Neural cell (in vitro differentiated cells): Measurements from ENCODE around the gene ARHGAP4. TPM values are rescaled to one million over a fixed set of nuclear protein-coding genes. Genes with fewer than 3 reads are reported as not detected.

Experiments used
- H2AFZ ChIP-seq: fragments of 200-600, 300-800 bp; sonication (generic), shearing (Covaris generic); 2 replicates; pipeline ENCODE4 v1.6.0; 2014; ENCODE audit warnings: low read depth, mild to moderate bottlenecking, antibody characterized with exemption, low read length, moderate library complexity
- H3F3A ChIP-seq: fragments of 200-600 bp; shearing (Covaris generic); 2 replicates; pipeline ENCODE4 v1.6.1; 2016; ENCODE audit warnings: mild to moderate bottlenecking, moderate library complexity, mixed read lengths, antibody characterized with exemption, low read length; ENCODE audit not compliant: insufficient read depth, poor library complexity, severe bottlenecking
- H3K27ac ChIP-seq: fragments of 200-600, 300-800 bp; sonication (generic), shearing (Covaris generic); 2 replicates; pipeline ENCODE4 v1.5.1; 2014; ENCODE audit warnings: mild to moderate bottlenecking, low read length, moderate library complexity
- H3K27me3 ChIP-seq: fragments of 300-800, 200-600 bp; sonication (generic), shearing (Covaris generic); 2 replicates; pipeline ENCODE4 v1.6.0; 2014; ENCODE audit warnings: mild to moderate bottlenecking, low read depth, low read length, moderate library complexity; ENCODE audit not compliant: insufficient read depth
- H3K36me3 ChIP-seq: fragments of 300-800, 200-600 bp; sonication (generic), shearing (Covaris generic); 2 replicates; pipeline ENCODE4 v1.5.1; 2014; ENCODE audit warnings: mild to moderate bottlenecking, antibody characterized with exemption, low read length, moderate library complexity; ENCODE audit not compliant: insufficient read depth
- H3K4me2 ChIP-seq: fragments of 300-800, 200-600 bp; sonication (generic), shearing (Covaris generic); 2 replicates; pipeline ENCODE4 v1.6.0; 2014; ENCODE audit warnings: mild to moderate bottlenecking, low read length
- H3K4me3 ChIP-seq: fragments of 300-800, 200-600 bp; sonication (generic), shearing (Covaris generic); 2 replicates; pipeline ENCODE4 v1.5.1; 2014; ENCODE audit warnings: mild to moderate bottlenecking, low read length, moderate library complexity
- H3K79me2 ChIP-seq: fragments of 200-600 bp; shearing (Covaris generic); replicated peaks from 2 replicates; pipeline ENCODE4 v1.6.0; 2014; ENCODE audit warnings: mild to moderate bottlenecking, low read length, moderate library complexity; ENCODE audit not compliant: insufficient read depth
- H3K9ac ChIP-seq: fragments of 300-800, 200-600 bp; sonication (generic), shearing (Covaris generic); 2 replicates; pipeline ENCODE4 v1.6.1; 2016; ENCODE audit warnings: mild to moderate bottlenecking, low read length, mixed read lengths
- H3K9me2 ChIP-seq: fragments of 200-600 bp; shearing (Covaris generic); 2 replicates; pipeline ENCODE4 v1.6.1; 2016; ENCODE audit warnings: mild to moderate bottlenecking, low read length, mixed read lengths; ENCODE audit not compliant: insufficient read depth
- H3K9me3 ChIP-seq: fragments of 200-600, 300-800 bp; sonication (generic), shearing (Covaris generic); 2 replicates; pipeline ENCODE4 v1.6.1; 2016; ENCODE audit warnings: mild to moderate bottlenecking, mixed run types, low read length, moderate library complexity, mixed read lengths
- H4K20me1 ChIP-seq: fragments of 200-600 bp; shearing (Covaris generic); 2 replicates; pipeline ENCODE4 v1.6.1; 2016; ENCODE audit warnings: mild to moderate bottlenecking, mixed run types; ENCODE audit not compliant: insufficient read depth
- CTCF ChIP-seq: fragments of 450-650 bp; IDR thresholded peaks from 2 replicates; pipeline ENCODE4 v1.5.1; 2014; ENCODE audit warnings: antibody characterized with exemption, mild to moderate bottlenecking, moderate library complexity; ENCODE audit not compliant: poor library complexity, severe bottlenecking
- EP300 ChIP-seq: fragments of 450-650 bp; conservative IDR thresholded peaks from 2 replicates; pipeline ENCODE4 v1.6.1; 2014; ENCODE audit warnings: antibody characterized with exemption, mild to moderate bottlenecking, moderate library complexity; ENCODE audit not compliant: poor library complexity, severe bottlenecking
- EZH2 ChIP-seq: fragments of 200-600, 300-800 bp; shearing (Covaris generic), sonication (generic); IDR thresholded peaks from 2 replicates; pipeline ENCODE4 v1.6.1; 2014; ENCODE audit warnings: antibody characterized with exemption, low read length, borderline replicate concordance, mild to moderate bottlenecking; ENCODE audit not compliant: insufficient read depth, poor library complexity, severe bottlenecking
- MXI1 ChIP-seq: fragments of 450-650 bp; conservative IDR thresholded peaks from 2 replicates; pipeline ENCODE4 v1.6.1; 2014; ENCODE audit warnings: antibody characterized with exemption, mild to moderate bottlenecking; ENCODE audit not compliant: poor library complexity, severe bottlenecking
- POLR2AphosphoS5 ChIP-seq: IDR thresholded peaks from 2 replicates; pipeline ENCODE4 v1.6.1; 2012
- RAD21 ChIP-seq: fragments of 450-650 bp; conservative IDR thresholded peaks from 2 replicates; pipeline ENCODE4 v1.6.1; 2014; ENCODE audit warnings: antibody characterized with exemption, mild to moderate bottlenecking, moderate library complexity
- SMC3 ChIP-seq: fragments of 450-650 bp; conservative IDR thresholded peaks from 2 replicates; pipeline ENCODE4 v1.6.1; 2014; ENCODE audit warnings: antibody characterized with exemption, mild to moderate bottlenecking, moderate library complexity; ENCODE audit not compliant: poor library complexity
- TAF1 ChIP-seq: IDR thresholded peaks from 2 replicates; pipeline ENCODE4 v1.6.1; 2012; ENCODE audit warnings: low read depth
- polyA plus RNA-seq: library from polyadenylated mRNA; depleted of rRNA; stranded (reverse); fragments of >200 nt; gene quantifications from 2 replicates; pipeline ENCODE4 v1.2.3, GENCODE V29; 2014
- TF ChIP-seq, protein P1 (sequence below): IDR thresholded peaks from 2 replicates; pipeline ENCODE4 v1.6.1; 2012; ENCODE audit warnings: borderline replicate concordance

The ARHGAP4 gene
- polyA plus RNA-seq, 1 donor from 2014 or later = 11.2 TPM

DNA sequence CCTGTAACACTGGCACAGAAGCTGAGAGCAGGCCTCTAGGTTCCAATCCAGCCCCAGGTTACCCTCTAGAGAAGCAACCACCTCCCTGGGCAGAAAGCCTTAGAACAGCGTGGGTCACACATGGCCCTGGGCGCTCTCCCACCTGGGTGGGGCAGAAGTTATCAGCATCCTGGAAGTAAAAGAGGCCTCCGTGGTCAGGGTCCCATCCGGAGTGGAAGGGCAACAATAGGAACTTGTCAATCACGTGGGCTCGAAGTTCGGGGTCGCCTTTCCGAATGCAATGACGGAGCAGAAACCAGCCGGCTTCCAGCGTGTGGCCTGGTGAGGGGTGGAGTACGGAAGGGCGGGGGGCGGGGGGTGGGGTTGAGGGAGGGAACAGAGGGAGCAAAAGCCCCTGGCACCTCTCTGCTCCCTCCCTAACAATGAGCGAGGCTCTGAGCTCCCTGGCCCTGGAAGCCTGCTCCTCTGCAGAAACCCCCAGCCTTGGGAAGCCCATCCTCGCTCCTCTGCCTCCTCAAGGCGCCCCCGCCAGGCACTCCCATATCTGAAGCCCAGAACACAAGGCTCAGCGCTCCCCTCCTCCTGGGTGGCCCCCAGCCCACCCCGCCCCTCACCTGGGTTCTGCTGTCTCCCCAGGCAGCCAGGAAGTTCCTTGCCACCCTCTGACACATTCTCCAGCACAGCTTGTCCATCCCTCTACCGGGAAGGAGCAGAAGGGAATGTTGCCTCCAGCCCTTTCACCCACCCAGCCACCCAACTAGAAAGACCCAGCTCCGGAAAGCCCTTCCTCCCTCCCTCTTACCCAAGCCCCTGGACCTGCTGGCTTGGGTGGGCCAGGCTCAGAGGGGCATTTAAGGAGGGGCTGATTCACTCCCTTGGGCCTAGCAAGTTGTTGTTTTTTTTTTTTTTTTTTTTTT, 15.5 kb upstream of the ARHGAP4 start:
- Histone ChIP-seq H3K36me3 (no peaks in the 10 kb centered on the region), H3K4me3 (no peak overlapping the region), H3K27me3 (no peaks in the 10 kb centered on the region), H2AFZ (no peak overlapping the region), H3K4me2 (no peak overlapping the region), H3K27ac (no peak overlapping the region), H3K9ac (no peak overlapping the region), H3K9me2 (no peaks in the 10 kb centered on the region), H4K20me1 (no peaks in the 10 kb centered on the region), H3K9me3 (no peaks in the 10 kb centered on the region), H3K79me2 (no peaks in the 10 kb centered on the region), H3F3A (no peaks in the 10 kb centered on the region)
- TF ChIP-seq MXI1 (no peak), SMC3 (no peak), CTCF (no peak), EZH2 (no peak), EP300 (no peak), POLR2AphosphoS5 (no peak), TAF1 (no peak), RAD21 (no peak)
- TF ChIP-seq, protein P1, sequence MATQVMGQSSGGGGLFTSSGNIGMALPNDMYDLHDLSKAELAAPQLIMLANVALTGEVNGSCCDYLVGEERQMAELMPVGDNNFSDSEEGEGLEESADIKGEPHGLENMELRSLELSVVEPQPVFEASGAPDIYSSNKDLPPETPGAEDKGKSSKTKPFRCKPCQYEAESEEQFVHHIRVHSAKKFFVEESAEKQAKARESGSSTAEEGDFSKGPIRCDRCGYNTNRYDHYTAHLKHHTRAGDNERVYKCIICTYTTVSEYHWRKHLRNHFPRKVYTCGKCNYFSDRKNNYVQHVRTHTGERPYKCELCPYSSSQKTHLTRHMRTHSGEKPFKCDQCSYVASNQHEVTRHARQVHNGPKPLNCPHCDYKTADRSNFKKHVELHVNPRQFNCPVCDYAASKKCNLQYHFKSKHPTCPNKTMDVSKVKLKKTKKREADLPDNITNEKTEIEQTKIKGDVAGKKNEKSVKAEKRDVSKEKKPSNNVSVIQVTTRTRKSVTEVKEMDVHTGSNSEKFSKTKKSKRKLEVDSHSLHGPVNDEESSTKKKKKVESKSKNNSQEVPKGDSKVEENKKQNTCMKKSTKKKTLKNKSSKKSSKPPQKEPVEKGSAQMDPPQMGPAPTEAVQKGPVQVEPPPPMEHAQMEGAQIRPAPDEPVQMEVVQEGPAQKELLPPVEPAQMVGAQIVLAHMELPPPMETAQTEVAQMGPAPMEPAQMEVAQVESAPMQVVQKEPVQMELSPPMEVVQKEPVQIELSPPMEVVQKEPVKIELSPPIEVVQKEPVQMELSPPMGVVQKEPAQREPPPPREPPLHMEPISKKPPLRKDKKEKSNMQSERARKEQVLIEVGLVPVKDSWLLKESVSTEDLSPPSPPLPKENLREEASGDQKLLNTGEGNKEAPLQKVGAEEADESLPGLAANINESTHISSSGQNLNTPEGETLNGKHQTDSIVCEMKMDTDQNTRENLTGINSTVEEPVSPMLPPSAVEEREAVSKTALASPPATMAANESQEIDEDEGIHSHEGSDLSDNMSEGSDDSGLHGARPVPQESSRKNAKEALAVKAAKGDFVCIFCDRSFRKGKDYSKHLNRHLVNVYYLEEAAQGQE = no peak

- H3K79me2 ChIP-seq = no peaks in the 10 kb centered on the region
- H3K4me2 ChIP-seq = no peak overlapping the region
- H3K4me3 ChIP-seq = no peak overlapping the region
- H3F3A ChIP-seq = no peaks in the 10 kb centered on the region
- H2AFZ ChIP-seq = no peak overlapping the region
- no peaks in the 10 kb centered on the region for H4K20me1 ChIP-seq
- H3K36me3 ChIP-seq = no peaks in the 10 kb centered on the region
- no peak overlapping the region for H3K9ac ChIP-seq
- no peaks in the 10 kb centered on the region for H3K9me3 ChIP-seq
- H3K9me2 ChIP-seq = no peaks in the 10 kb centered on the region
- H3K27ac ChIP-seq = no peak overlapping the region
- no peaks in the 10 kb centered on the region for H3K27me3 ChIP-seq
- TF ChIP-seq POLR2AphosphoS5 = no peak
- TF ChIP-seq, protein P1 = no peak
- TF ChIP-seq RAD21 = no peak
- no peak for TF ChIP-seq SMC3
- no peak for TF ChIP-seq MXI1
- no peak for TF ChIP-seq EP300
- no peak for TF ChIP-seq EZH2
- no peak for TF ChIP-seq CTCF
- no peak for TF ChIP-seq TAF1
These were observed 13.5 kb upstream of the ARHGAP4 start for GRCh38 chrX:153939573-153939972.
